ENCODE measurements around the gene MAPKAP1.

DNA sequence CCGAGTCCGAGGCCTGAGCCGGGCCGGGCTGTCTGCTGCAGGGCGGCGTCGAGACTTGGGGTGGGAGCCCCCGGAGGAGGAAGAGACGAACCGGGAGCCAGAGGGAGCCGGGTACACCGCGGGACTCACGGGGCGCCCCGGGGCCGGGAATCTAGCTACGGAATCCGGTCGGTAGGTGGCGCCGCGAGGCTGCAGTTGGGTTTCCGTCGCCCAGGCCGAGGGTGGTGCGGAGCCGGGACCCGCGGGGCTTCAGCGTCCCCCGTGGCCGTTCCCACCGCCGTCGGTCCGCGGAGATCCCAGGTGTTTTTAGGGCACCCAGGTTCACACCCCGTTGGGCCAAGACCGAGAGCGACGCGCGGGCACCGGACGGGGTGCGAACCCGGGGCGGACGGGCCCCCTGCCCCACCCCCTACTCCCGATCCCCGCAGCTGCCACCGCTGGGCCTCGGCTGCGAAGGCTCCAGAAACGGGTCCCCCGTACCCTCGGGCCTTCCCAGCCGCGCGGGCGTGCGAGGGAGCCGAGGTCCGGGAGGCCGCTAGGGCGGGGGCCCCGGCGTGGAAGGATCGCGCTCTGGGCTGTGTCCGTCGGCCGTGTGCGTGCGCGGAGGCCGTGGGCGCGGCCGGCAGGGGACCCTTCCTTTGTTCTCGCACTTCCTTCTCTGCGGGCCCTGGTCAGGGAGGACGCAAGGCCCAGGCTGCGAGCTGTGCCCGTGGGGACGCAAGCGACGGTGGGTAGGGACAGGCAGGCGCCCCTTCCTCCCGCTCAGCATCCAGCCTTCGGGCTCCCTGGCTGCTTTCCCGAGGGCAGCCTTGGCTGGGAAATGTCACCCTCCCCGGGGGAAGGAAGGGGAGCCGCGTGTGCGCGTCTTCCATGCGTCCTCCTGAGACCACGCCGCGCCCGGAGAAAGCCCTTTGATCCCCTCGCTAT is 298.8 kb downstream of the MAPKAP1 start:
- TF ChIP-seq TAF1 (IDR thresholded peaks at IDR 0.05; ENCODE audit: borderline replicate concordance, low read depth, low read length) (no peak), POLR2A (IDR thresholded peaks at IDR 0.05; ENCODE audit: low read depth, low read length) (no peak), POLR2AphosphoS5 (IDR thresholded peaks at IDR 0.05; ENCODE audit: low read depth, low read length) (no peak)
